T47D (cell line): Measurements from ENCODE around the gene CYP24A1.
A peak's percentile ranks its signal among the peaks of the same experiment; 100 is the strongest.

Experiments used
- DNase-seq, 2 experiments: peaks; one replicate each; pipeline versions ENCODE4 v3.0.0 to v3.0.0-alpha.2; 2011 to 2012; ENCODE audit warnings: low read depth in 1 of 2, low spot score in 1 of 2
- JUND ChIP-seq: IDR thresholded peaks from 2 replicates; pipeline ENCODE4 v1.6.1; 2012; ENCODE audit warnings: low read depth
- in situ Hi-C: cut with HindIII; loops from 2 replicates; pipeline ENCODE4 v1.10.0; 2016; ENCODE audit warnings: low sequenced_read_pairs, low pct_unique_long_range_greater_than_20kb

Gene CYP24A1

GRCh38 chr20:54179946-54180345, 6.2 kb upstream of the CYP24A1 start:
- TF ChIP-seq JUND: no peak
- DNase-seq: peak in 1 of 2 experiments; percentile 53
- in situ Hi-C loops: no loop called here

DNA sequence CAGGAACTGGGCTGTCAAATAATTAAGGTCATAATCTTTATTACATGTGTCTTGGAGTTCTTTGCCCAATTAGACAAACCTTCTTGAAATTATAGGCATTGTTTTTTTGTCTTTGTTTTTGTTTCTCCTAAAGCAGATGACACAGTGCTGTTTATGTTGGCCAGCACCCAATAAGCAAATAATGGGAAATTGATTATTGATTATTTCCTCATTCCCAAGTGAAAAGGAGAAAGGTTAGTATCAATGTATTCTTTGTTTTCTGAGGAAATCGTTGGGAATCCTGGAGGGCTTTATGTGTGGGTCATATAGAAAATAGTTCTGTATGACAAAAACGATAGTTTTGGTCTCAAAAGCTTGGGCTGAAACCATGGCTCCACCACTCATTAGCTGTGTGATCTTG, 4.5 kb upstream of the CYP24A1 start:
- DNase-seq: no peak
- TF ChIP-seq JUND: no peak
- in situ Hi-C loops: no loop called here

DNA sequence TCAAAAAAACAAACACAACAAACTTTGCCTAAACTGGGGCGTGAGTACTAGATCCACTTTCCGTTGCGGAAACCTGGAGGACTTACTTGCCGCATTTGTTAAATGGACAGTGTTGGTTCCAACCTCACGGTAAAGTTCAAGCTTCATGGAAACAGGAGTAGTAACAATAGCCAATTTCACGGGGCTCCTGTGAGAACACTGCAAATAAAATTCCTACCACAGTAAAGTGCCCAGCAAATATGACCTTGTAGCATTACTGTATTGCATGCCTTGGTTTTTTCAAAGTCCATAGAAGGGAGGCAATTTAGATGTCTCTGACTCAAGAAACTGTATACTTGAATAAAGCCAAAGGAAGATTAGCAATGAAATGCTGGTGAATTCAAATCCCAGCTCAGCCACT, 3.6 kb upstream of the CYP24A1 start:
- in situ Hi-C loops: no loop called here
- no peak for TF ChIP-seq JUND
- DNase-seq: no peak

GRCh38 chr20:54176610-54177009, 2.8 kb upstream of the CYP24A1 start:
- TF ChIP-seq JUND: no peak
- in situ Hi-C loops: no loop called here
- no peak for DNase-seq

DNA sequence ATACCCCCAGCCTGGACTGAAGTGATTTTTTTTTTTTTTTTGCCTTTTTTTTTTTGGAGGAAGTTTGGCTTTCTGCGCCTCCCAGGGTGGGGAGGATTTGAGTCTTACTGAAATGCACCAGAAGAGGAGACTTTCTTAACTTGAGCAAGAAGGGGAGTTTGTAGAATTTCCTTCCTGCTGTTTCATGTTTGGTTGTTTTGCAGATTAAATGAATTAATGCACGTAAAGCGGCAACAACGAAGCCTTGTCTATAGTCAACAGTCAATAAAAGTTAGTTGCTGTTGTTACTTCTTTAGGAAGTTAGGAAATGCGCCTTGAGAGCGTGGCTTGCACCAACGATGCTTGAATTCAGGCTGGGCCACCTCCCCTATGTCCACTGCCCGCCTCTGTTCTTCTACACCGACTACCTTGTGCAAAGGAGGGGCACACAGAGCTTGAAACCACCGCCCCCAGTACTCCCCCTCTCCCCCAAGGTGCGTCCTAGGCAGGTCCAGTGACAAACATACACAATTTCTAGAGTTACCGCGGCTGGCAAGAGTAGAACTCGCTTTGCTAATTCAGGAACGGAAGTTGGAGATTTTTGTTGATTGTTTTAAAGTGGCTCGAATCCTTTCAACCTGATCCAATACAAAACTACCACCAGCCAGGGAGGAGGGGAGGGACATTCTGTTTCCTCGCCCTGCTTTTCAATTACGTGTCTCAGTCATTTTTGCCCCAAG, 830 bp upstream of the CYP24A1 start:
- no peak for TF ChIP-seq JUND
- in situ Hi-C loops: no loop called here
- DNase-seq: no peak

GRCh38 chr20:54172856-54173652, 732 bp downstream of the CYP24A1 start:
- TF ChIP-seq JUND: no peak
- DNase-seq: no peak
- in situ Hi-C loops: no loop called here

GRCh38 chr20:54172532-54172855, 1.3 kb downstream of the CYP24A1 start:
- in situ Hi-C loops: no loop called here
- DNase-seq: no peak
- TF ChIP-seq JUND: no peak

DNA sequence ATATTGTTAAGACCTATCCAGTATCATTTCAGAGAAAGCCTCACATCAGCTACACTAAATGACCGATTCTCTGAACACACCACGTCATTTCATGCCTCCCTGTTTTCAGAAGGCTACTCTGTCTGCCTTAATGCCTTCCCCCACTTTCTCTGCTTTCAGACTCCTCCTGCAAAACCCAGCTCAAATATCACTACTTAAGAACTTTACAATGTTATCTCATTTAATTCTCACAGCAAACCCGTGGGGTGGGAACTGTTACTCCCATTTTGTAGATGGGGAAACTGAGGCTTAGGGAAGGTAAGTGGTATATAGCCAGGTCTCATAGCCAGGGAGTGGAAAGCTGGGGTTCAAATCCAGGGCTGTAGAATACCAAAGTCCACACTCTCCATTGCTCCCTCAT, 2.8 kb downstream of the CYP24A1 start:
- no peak for DNase-seq
- in situ Hi-C loops: no loop called here
- no peak for TF ChIP-seq JUND

GRCh38 chr20:54170026-54170471, 3.7 kb downstream of the CYP24A1 start:
- TF ChIP-seq JUND: no peak
- no peak for DNase-seq
- in situ Hi-C loops: no loop called here

GRCh38 chr20:54168961-54169862, 4.6 kb downstream of the CYP24A1 start:
- in situ Hi-C loops: no loop called here
- no peak for DNase-seq
- TF ChIP-seq JUND: no peak

DNA sequence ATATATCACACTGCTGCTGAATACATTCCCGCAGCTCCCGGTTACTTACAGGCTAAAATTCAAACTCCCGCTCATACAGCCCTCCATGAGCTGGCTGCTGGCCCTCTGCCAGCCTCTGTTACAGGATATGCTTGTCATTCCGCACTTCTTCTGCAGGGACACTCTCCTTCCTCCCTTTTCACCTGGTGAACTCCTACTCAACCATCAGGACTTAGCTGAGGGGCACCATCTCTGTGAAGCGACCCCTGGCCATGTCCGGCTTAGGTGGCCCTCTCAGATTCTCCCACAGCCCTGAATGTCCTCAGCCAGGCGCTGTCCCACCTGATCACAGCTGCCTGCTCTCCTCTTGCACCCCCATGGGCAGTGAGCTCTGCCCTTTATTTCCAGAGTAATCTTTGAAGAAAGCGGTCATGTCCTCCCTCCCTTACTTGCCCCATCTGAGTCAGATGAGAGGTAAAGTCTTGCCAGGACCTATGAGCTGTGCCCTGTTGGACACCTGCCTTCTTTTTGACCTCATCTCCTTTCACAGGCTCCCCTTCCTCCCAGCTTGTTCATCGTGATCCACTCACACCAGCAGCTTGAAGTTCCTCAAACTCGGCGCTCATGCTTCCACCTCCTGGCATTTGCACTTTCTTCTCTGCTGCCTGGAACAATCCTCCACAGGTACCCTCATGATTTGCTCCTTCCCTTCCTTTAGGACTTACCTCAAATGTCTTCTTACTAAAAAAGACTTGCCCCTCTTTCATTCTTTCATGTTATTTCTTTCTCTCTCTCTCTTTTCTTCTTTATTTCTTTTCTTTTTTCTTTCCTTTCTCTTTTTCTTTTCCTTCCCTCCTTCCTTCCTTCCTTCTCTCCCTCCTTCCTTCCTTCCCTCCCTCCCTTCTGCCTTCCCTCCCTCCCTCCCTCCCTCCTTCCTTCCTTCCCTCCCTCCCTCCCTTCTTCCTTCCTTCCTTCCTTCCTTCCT, 5.6 kb downstream of the CYP24A1 start:
- in situ Hi-C loops: no loop called here
- TF ChIP-seq JUND: no peak
- DNase-seq: no peak
